GM19438 (cell line): ENCODE data around the gene ATP6V0B.

Experiments
- ATAC-seq: cut with Tn5 transposase; IDR thresholded peaks from one replicate; pipeline ENCODE4 v1.9.1; 2021; ENCODE audit warnings: low read depth; ENCODE audit not compliant: unreplicated experiment

The ATP6V0B gene

GRCh38 chr1:44024031-44024902, 49.5 kb downstream of the ATP6V0B start:
- no peak for ATAC-seq

GRCh38 chr1:44024903-44025525, 50.3 kb downstream of the ATP6V0B start:
- no peak for ATAC-seq

GRCh38 chr1:44025816-44026215, 51.1 kb downstream of the ATP6V0B start:
- no peak for ATAC-seq

- ATAC-seq: no peak
These were observed 52.6 kb downstream of the ATP6V0B start for GRCh38 chr1:44027320-44027719.
